IMR-90 (cell line): ENCODE measurements around the gene COTL1. TPM values are rescaled to one million over a fixed set of nuclear protein-coding genes. Genes with fewer than 3 reads are reported as not detected.
A peak's percentile ranks its signal among the peaks of the same experiment; 100 is the strongest.

Experiments
- ATAC-seq: fragments of 200-7000 bp; cut with Tn5 transposase; 2 replicates; pipeline ENCODE4 v1.9.1; 2020; ENCODE audit warnings: low read depth, mild to moderate bottlenecking, moderate library complexity
- BruUV-seq: library from RNA; stranded (reverse); fragments of 400-500 nt; replicated peaks from 2 replicates; lab custom pipeline; 2021; lab: Mats Ljungman, UMichigan
- CTCF ChIA-PET: fragments of 300-600 bp; formaldehyde crosslinking; extraction: SDS; loops from one replicate; lab custom pipeline; 2021; ENCODE audit warnings: antibody characterized with exemption; lab: Yijun Ruan, JAX
- POLR2A ChIA-PET: fragments of 300-600 bp; sonication (Branson Sonifier 250); formaldehyde crosslinking; loops from one replicate; lab custom pipeline; 2022; ENCODE audit warnings: antibody characterized with exemption; ENCODE audit not compliant: unreplicated experiment; lab: Charles Lee
- DNase-seq: peaks from one replicate; pipeline ENCODE4 v3.0.0; 2013
- H2AFZ ChIP-seq: replicated peaks from 2 replicates; pipeline ENCODE3; 2013; ENCODE audit warnings: low read length, mild to moderate bottlenecking; ENCODE audit not compliant: poor library complexity
- H2AK5ac ChIP-seq: 2 replicates; pipeline ENCODE4 v1.6.1; 2013; ENCODE audit warnings: low read depth, low read length, inconsistent platforms
- H2AK9ac ChIP-seq: replicated peaks from 2 replicates; pipeline ENCODE3; 2013; ENCODE audit warnings: mild to moderate bottlenecking, low read depth, low read length, moderate library complexity; ENCODE audit not compliant: poor library complexity
- H2BK120ac ChIP-seq: 2 replicates; pipeline ENCODE4 v1.6.1; 2013; ENCODE audit warnings: low read depth, low read length, inconsistent platforms
- H2BK15ac ChIP-seq: 3 replicates; pipeline ENCODE4 v1.6.1; 2013; ENCODE audit warnings: low read depth, low read length, inconsistent platforms
- H2BK20ac ChIP-seq: 2 replicates; pipeline ENCODE4 v1.6.1; 2013; ENCODE audit warnings: low read depth, mild to moderate bottlenecking, inconsistent platforms, low read length, moderate library complexity
- H2BK5ac ChIP-seq: 2 replicates; pipeline ENCODE4 v1.6.1; 2013; ENCODE audit warnings: mild to moderate bottlenecking, low read depth, low read length, inconsistent platforms; ENCODE audit not compliant: poor library complexity, severe bottlenecking
- H3K14ac ChIP-seq: replicated peaks from 2 replicates; pipeline ENCODE4 v1.6.1; 2013; ENCODE audit warnings: low read depth, low read length, inconsistent platforms
- H3K18ac ChIP-seq: 2 replicates; pipeline ENCODE4 v1.6.1; 2013; ENCODE audit warnings: low read depth, low read length, control low read depth
- H3K23ac ChIP-seq: 2 replicates; pipeline ENCODE4 v1.6.1; 2013; ENCODE audit warnings: low read depth, low read length, inconsistent platforms
- H3K27ac ChIP-seq: 2 replicates; pipeline ENCODE4 v1.5.1; 2013; ENCODE audit warnings: mild to moderate bottlenecking, control low read depth, low read length; ENCODE audit not compliant: insufficient read depth
- H3K27me3 ChIP-seq: 2 replicates; pipeline ENCODE4 v1.6.1; 2013; ENCODE audit warnings: low read length; ENCODE audit not compliant: control insufficient read depth, insufficient read depth
- H3K36me3 ChIP-seq: 2 replicates; pipeline ENCODE4 v1.6.1; 2013; ENCODE audit warnings: low read length, mixed read lengths; ENCODE audit not compliant: control insufficient read depth, insufficient read depth
- H3K4ac ChIP-seq: 2 replicates; pipeline ENCODE4 v1.6.1; 2013; ENCODE audit warnings: low read depth, low read length, inconsistent platforms
- H3K4me1 ChIP-seq: 2 replicates; pipeline ENCODE4 v1.6.1; 2013; ENCODE audit warnings: low read length, mixed read lengths; ENCODE audit not compliant: control insufficient read depth, insufficient read depth
- H3K4me2 ChIP-seq: 2 replicates; pipeline ENCODE4 v1.6.1; 2013; ENCODE audit warnings: low read depth, mild to moderate bottlenecking, control low read depth, low read length, moderate library complexity
- H3K4me3 ChIP-seq: 2 replicates; pipeline ENCODE4 v1.5.1; 2013; ENCODE audit warnings: low read depth, mild to moderate bottlenecking, control low read depth, low read length, moderate library complexity; ENCODE audit not compliant: insufficient read depth
- H3K56ac ChIP-seq: 2 replicates; pipeline ENCODE4 v1.6.1; 2013; ENCODE audit warnings: low read length, inconsistent platforms; ENCODE audit not compliant: insufficient read depth; ENCODE audit errors: extremely low read depth
- H3K79me1 ChIP-seq, 2 experiments: 2 replicates each; pipeline ENCODE4 v1.6.1; 2013; ENCODE audit warnings: low read length in 2 of 2, inconsistent platforms in 1 of 2, low read depth in 1 of 2
- H3K9ac ChIP-seq: 2 replicates; pipeline ENCODE4 v1.6.1; 2013; ENCODE audit warnings: low read depth, low read length, control low read depth
- H3K9me1 ChIP-seq: 2 replicates; pipeline ENCODE4 v1.6.1; 2013; ENCODE audit warnings: low read length, inconsistent platforms; ENCODE audit not compliant: insufficient read depth
- H3K9me3 ChIP-seq: 2 replicates; pipeline ENCODE4 v1.6.1; 2013; ENCODE audit warnings: low read length; ENCODE audit not compliant: control insufficient read depth, insufficient read depth
- H4K20me1 ChIP-seq: 2 replicates; pipeline ENCODE4 v1.6.1; 2013; ENCODE audit warnings: low read length, inconsistent platforms; ENCODE audit not compliant: insufficient read depth
- H4K5ac ChIP-seq: 2 replicates; pipeline ENCODE4 v1.6.1; 2013; ENCODE audit warnings: mild to moderate bottlenecking, low read depth, low read length, control low read depth
- H4K8ac ChIP-seq, 2 experiments: 2 replicates each; pipeline ENCODE4 v1.6.1; 2013; ENCODE audit warnings: low read depth in 2 of 2, low read length in 2 of 2, control low read depth in 1 of 2, inconsistent platforms in 1 of 2
- H4K91ac ChIP-seq: 2 replicates; pipeline ENCODE4 v1.6.1; 2013; ENCODE audit warnings: low read depth, low read length, inconsistent platforms; ENCODE audit not compliant: insufficient read depth
- CEBPB ChIP-seq: IDR thresholded peaks from 2 replicates; pipeline ENCODE4 v1.6.1; 2012; ENCODE audit warnings: low read depth, low read length, improper control_type of control experiment
- CHD1 ChIP-seq: IDR thresholded peaks from 2 replicates; pipeline ENCODE4 v1.6.1; 2012; ENCODE audit warnings: low read depth, low read length, improper control_type of control experiment
- MAFK ChIP-seq: IDR thresholded peaks from 2 replicates; pipeline ENCODE4 v1.6.1; 2012; ENCODE audit warnings: low read depth, low read length, improper control_type of control experiment
- MAZ ChIP-seq: IDR thresholded peaks from 2 replicates; pipeline ENCODE4 v1.6.1; 2012; ENCODE audit warnings: low read depth, mild to moderate bottlenecking, low read length, improper control_type of control experiment, moderate library complexity, borderline replicate concordance
- MXI1 ChIP-seq: IDR thresholded peaks from 2 replicates; pipeline ENCODE4 v1.6.1; 2012; ENCODE audit warnings: low read depth, mild to moderate bottlenecking, low read length, moderate library complexity, borderline replicate concordance
- NFE2L2 ChIP-seq: fragments of 150-350 bp; IDR thresholded peaks from 2 replicates; pipeline ENCODE4 v1.6.1; 2016; ENCODE audit warnings: low read depth, mild to moderate bottlenecking, low read length
- POLR2A ChIP-seq: IDR thresholded peaks from 2 replicates; pipeline ENCODE4 v1.6.1; 2012; ENCODE audit warnings: mild to moderate bottlenecking, low read depth, low read length
- RAD21 ChIP-seq: IDR thresholded peaks from 2 replicates; pipeline ENCODE4 v1.6.1; 2012; ENCODE audit warnings: low read length, improper control_type of control experiment
- RCOR1 ChIP-seq: IDR thresholded peaks from 2 replicates; pipeline ENCODE4 v1.6.1; 2012; ENCODE audit warnings: mild to moderate bottlenecking, low read length, improper control_type of control experiment; ENCODE audit not compliant: insufficient replicate concordance
- RFX5 ChIP-seq: IDR thresholded peaks from 2 replicates; pipeline ENCODE4 v1.8.0; 2012; ENCODE audit warnings: low read depth, mild to moderate bottlenecking, low read length, moderate library complexity
- SMC3 ChIP-seq: fragments of 150-350 bp; IDR thresholded peaks from 2 replicates; pipeline ENCODE4 v1.6.1; 2016; ENCODE audit warnings: low read depth, mild to moderate bottlenecking, antibody characterized with exemption, low read length, moderate library complexity
- WGBS, 2 experiments: methylation state at CpG; one replicate each; pipeline versions ENCODE4 v1.1.5 to v1.1.7; 2013; ENCODE audit warnings: missing lambda C conversion rate in 2 of 2; ENCODE audit not compliant: insufficient read length in 1 of 2; ENCODE audit errors: extremely low coverage in 2 of 2; 5-methylcytosine and 5-hydroxymethylcytosine counted together
- dilution Hi-C: fragments of 300-500 bp; cut with HindIII; formaldehyde crosslinking; loops from one replicate; pipeline ENCODE4 v1.14.3; 2018; ENCODE audit warnings: low sequenced_read_pairs; ENCODE audit not compliant: unreplicated experiment
- in situ Hi-C: fragments of 300-500 bp; cut with MboI; formaldehyde crosslinking; loops from 3 replicates; pipeline ENCODE4 v1.14.3; 2019; ENCODE audit warnings: low sequenced_read_pairs, inconsistent platforms, mixed read lengths
- intact Hi-C: fragments of 100-400 bp; cut with micrococcal nuclease; formaldehyde crosslinking; loops from 2 replicates; pipeline ENCODE4 v1.10.0; 2022
- polyA plus RNA-seq, 3 experiments: library from polyadenylated mRNA; depleted of rRNA; stranded (reverse); fragments of >200 nt; gene quantifications; 2 replicates each; pipeline ENCODE4 v1.2.3, GENCODE V29; 2012; ENCODE audit warnings: low replicate concordance in 1 of 3
- total RNA-seq: library from RNA; depleted of rRNA; stranded (reverse); fragments of >200 nt; gene quantifications from 2 replicates; pipeline ENCODE4 v1.2.3, GENCODE V29; 2012
- TF ChIP-seq, protein P1 (sequence below): fragments of 150-350 bp; IDR thresholded peaks from 2 replicates; pipeline ENCODE4 v1.6.1; 2016; ENCODE audit warnings: low read depth, mild to moderate bottlenecking, low read length, moderate library complexity, borderline replicate concordance
- TF ChIP-seq, protein P2 (sequence below): conservative IDR thresholded peaks from 2 replicates; pipeline ENCODE4 v1.5.1; 2012; ENCODE audit warnings: mild to moderate bottlenecking, low read depth, low read length, improper control_type of control experiment

The COTL1 gene
- total and polyA plus RNA-seq, 2 of the 4 experiments (the other 2 are of a cell fraction), result 144 to 258 TPM

DNA sequence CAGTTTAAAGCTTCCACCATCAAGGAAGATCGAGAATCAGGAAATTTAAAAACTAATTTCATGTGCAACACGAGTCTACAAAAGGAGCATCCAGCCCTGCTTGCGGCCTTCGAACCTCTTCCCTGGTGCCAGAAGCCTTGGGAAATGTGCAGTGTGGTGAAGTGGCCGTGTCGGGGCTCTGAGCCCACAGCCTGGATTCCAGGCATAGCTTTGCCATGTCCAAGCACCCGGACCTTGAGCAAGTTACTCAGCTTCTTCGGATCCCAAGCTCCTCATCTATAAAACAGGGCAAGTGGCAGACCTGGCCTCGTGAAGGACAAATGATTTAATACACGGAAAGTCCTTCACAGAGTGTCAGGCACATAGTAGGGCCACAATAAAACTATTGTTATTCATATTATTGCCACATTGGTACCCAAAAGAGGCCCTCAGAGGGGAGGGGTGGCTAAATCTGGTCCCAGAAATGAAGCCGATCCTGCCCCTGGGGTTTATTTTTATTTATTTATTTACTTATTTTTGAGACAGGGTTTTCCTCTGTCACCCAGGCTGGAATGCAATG is 34.8 kb downstream of the COTL1 start:
- Histone ChIP-seq H4K5ac (no peak overlapping the region), H3K9ac (no peak overlapping the region), H2AFZ (no peak overlapping the region), H4K20me1 (peaks cover 88% of the 10 kb centered on the region), H3K4me1 (peaks cover 9% of the 10 kb centered on the region), H4K91ac (no peak overlapping the region), H3K27ac (no peak overlapping the region), H2BK20ac (peak overlapping the region; percentile 57; the same call in 1 of the 2 replicates), H3K36me3 (peaks cover 41% of the 10 kb centered on the region), H2BK120ac (peak overlapping the region; percentile 22), H3K79me1 (peaks cover 31 to 96% of the 10 kb centered on the region in 2 experiments), H3K4ac (peak overlapping the region; percentile 14), H2BK5ac (peak overlapping the region; percentile 59), H3K4me2 (0 out of 2 replicates have a peak overlapping the region, but pooled peaks have one; percentile 18), H2AK5ac (peak overlapping the region; percentile 21; the same call in 1 of the 2 replicates), H4K8ac (no peak overlapping the region), H3K9me3 (no peaks in the 10 kb centered on the region), H2AK9ac (no peak overlapping the region), H2BK15ac (0 out of 3 replicates have a peak overlapping the region, but pooled peaks have one; percentile 47), H3K27me3 (no peaks in the 10 kb centered on the region), H3K9me1 (peaks cover 31% of the 10 kb centered on the region), H3K14ac (0 out of 2 replicates have a peak overlapping the region, but pooled peaks have one; percentile 4), H3K23ac (no peak overlapping the region), H3K56ac (no peak overlapping the region), H3K18ac (no peak overlapping the region), H3K4me3 (no peak overlapping the region)
- DNase-seq (peak; percentile 81), ATAC-seq (peak; percentile 95)
- TF ChIP-seq MAFK (no peak), POLR2A (no peak), MAZ (no peak), RFX5 (no peak), NFE2L2 (no peak), CHD1 (no peak), SMC3 (peak; percentile 28; the same call in 1 of the 2 replicates), RAD21 (peak; percentile 40), MXI1 (peak; percentile 32; the same call in 1 of the 2 replicates), RCOR1 (no peak), CEBPB (peak; percentile 78)
- TF ChIP-seq, protein P1, sequence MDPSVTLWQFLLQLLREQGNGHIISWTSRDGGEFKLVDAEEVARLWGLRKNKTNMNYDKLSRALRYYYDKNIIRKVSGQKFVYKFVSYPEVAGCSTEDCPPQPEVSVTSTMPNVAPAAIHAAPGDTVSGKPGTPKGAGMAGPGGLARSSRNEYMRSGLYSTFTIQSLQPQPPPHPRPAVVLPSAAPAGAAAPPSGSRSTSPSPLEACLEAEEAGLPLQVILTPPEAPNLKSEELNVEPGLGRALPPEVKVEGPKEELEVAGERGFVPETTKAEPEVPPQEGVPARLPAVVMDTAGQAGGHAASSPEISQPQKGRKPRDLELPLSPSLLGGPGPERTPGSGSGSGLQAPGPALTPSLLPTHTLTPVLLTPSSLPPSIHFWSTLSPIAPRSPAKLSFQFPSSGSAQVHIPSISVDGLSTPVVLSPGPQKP, result no peak
- TF ChIP-seq, protein P2, sequence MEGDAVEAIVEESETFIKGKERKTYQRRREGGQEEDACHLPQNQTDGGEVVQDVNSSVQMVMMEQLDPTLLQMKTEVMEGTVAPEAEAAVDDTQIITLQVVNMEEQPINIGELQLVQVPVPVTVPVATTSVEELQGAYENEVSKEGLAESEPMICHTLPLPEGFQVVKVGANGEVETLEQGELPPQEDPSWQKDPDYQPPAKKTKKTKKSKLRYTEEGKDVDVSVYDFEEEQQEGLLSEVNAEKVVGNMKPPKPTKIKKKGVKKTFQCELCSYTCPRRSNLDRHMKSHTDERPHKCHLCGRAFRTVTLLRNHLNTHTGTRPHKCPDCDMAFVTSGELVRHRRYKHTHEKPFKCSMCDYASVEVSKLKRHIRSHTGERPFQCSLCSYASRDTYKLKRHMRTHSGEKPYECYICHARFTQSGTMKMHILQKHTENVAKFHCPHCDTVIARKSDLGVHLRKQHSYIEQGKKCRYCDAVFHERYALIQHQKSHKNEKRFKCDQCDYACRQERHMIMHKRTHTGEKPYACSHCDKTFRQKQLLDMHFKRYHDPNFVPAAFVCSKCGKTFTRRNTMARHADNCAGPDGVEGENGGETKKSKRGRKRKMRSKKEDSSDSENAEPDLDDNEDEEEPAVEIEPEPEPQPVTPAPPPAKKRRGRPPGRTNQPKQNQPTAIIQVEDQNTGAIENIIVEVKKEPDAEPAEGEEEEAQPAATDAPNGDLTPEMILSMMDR, result no peak
- WGBS, 2 experiments, result no CpG with 5 or more reads among the region's 11 CpGs
- POLR2A ChIA-PET, result interaction anchor here (0.6 kb wide), 1 partner anchor 133 kb away, joined by 3 read pairs; no protein-coding TSS in a partner anchor
- intact Hi-C loops (loop anchor here (1.0 to 5.0 kb wide), 2 partner anchors 35 to 71 kb away; partner anchors contain the start of gene COTL1), dilution Hi-C loops (no loop called here), in situ Hi-C loops (no loop called here)
- BruUV-seq, result no TSS peak
- CTCF ChIA-PET, result interaction anchor here (0.5 to 1.0 kb wide), 2 partner anchors 40 to 120 kb away, joined by 3 to 4 read pairs; no protein-coding TSS in a partner anchor
